HEK293 (cell line): ENCODE measurements around the gene VGLL3.

Experiments used
- CTCF ChIP-seq: fragments of 450-650 bp; formaldehyde crosslinking; IDR thresholded peaks from 2 replicates; pipeline ENCODE4 v1.5.1; 2016; ENCODE audit warnings: missing biosample characterization, missing genetic modification characterization
- KLF16 ChIP-seq: fragments of 450-650 bp; formaldehyde crosslinking; IDR thresholded peaks from 2 replicates; pipeline ENCODE4 v1.5.1; 2017; ENCODE audit warnings: missing biosample characterization, missing genetic modification characterization
- SETDB1 ChIP-seq: IDR thresholded peaks from one replicate; pipeline ENCODE4 v1.6.1; 2017; ENCODE audit warnings: mild to moderate bottlenecking, low read length, moderate library complexity, mixed read lengths; ENCODE audit not compliant: insufficient read length
- TCF7L2 ChIP-seq: IDR thresholded peaks from 2 replicates; pipeline ENCODE4 v1.6.1; 2011; ENCODE audit warnings: low read depth, mild to moderate bottlenecking, inconsistent platforms, low read length, moderate library complexity, borderline replicate concordance
- ZNF10 ChIP-seq: fragments of 450-650 bp; formaldehyde crosslinking; IDR thresholded peaks from 2 replicates; pipeline ENCODE4 v1.5.1; 2017; ENCODE audit warnings: missing biosample characterization, missing genetic modification characterization
- ZNF239 ChIP-seq: fragments of 450-650 bp; formaldehyde crosslinking; IDR thresholded peaks from 2 replicates; pipeline ENCODE4 v1.5.1; 2016; ENCODE audit warnings: missing biosample characterization, missing genetic modification characterization
- ZNF26 ChIP-seq: fragments of 450-650 bp; formaldehyde crosslinking; IDR thresholded peaks from 2 replicates; pipeline ENCODE4 v1.5.1; 2016; ENCODE audit warnings: missing biosample characterization, missing genetic modification characterization
- ZNF560 ChIP-seq: fragments of 450-650 bp; formaldehyde crosslinking; IDR thresholded peaks from 2 replicates; pipeline ENCODE4 v1.5.1; 2017; ENCODE audit warnings: missing biosample characterization, missing genetic modification characterization, borderline replicate concordance
- ZNF596 ChIP-seq: fragments of 450-650 bp; IDR thresholded peaks from 2 replicates; pipeline ENCODE4 v1.5.0; 2018; ENCODE audit warnings: missing biosample characterization, mild to moderate bottlenecking, missing genetic modification characterization, moderate library complexity
- ZNF785 ChIP-seq: fragments of 450-650 bp; formaldehyde crosslinking; IDR thresholded peaks from 2 replicates; pipeline ENCODE4 v1.5.1; 2016; ENCODE audit warnings: missing biosample characterization, missing genetic modification characterization

GRCh38 chr3:86990734-86991481, at the start of gene VGLL3:
- TF ChIP-seq CTCF (tag by site-specific recombination): peak; percentile 32; the same call in 1 of the 2 replicates
- no peak for TF ChIP-seq KLF16 (tag by site-specific recombination)
- TF ChIP-seq ZNF10 (tag by site-specific recombination): no peak
- TF ChIP-seq ZNF596 (tag by site-specific recombination): no peak
- no peak for TF ChIP-seq ZNF239 (tag by site-specific recombination)
- TF ChIP-seq SETDB1: no peak
- TF ChIP-seq ZNF785 (tag by site-specific recombination): no peak
- no peak for TF ChIP-seq ZNF26
- no peak for TF ChIP-seq ZNF560 (tag by site-specific recombination)
- TF ChIP-seq TCF7L2: peak; percentile 90; the same call in 1 of the 2 replicates
